ENCODE measurements around the gene PTPRN2. TPM values are rescaled to one million over a fixed set of nuclear protein-coding genes. Genes with fewer than 3 reads are reported as not detected.

PTPRN2 gene
- total and polyA plus RNA-seq, 9 of the 15 experiments (the other 6 are each of a cell fraction or from before 2014, with no cell fraction given) = not detected

GRCh38 chr7:157788573-157788972 lies 799.0 kb downstream of the PTPRN2 start (continued):
- TF ChIP-seq AFF1 (IDR thresholded peaks at IDR 0.05; ENCODE audit: low read depth in 1 of 2, partially characterized antibody in 2 of 2) (no peak), PCBP1 (IDR thresholded peaks at IDR 0.05; ENCODE audit: low read depth, low read length, poor library complexity, severe bottlenecking) (no peak), FOXA3 (CRISPR knock-in tag; conservative IDR thresholded peaks at IDR 0.05 in 1 of 2, IDR thresholded peaks at IDR 0.05 in 1 of 2) (no peak)
- TF ChIP-seq, protein P1, sequence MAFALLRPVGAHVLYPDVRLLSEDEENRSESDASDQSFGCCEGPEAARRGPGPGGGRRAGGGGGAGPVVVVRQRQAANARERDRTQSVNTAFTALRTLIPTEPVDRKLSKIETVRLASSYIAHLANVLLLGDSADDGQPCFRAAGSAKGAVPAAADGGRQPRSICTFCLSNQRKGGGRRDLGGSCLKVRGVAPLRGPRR (CRISPR knock-in tag; IDR thresholded peaks at IDR 0.05) = no peak

- BruUV-seq (replicated peaks) = no TSS peak
- Histone ChIP-seq H3K79me2 (ENCODE audit: control insufficient read depth, insufficient read depth, low read length) (no peaks in the 10 kb centered on the region), H3K4me3 (no peak overlapping the region), H3K27me3 (ENCODE audit: control insufficient read depth in 2 of 2, insufficient read depth in 2 of 2, low read length in 2 of 2) (peaks cover 53 to 85% of the 10 kb centered on the region in 2 experiments), H3K9ac (ENCODE audit: insufficient read depth in 1 of 2, low read depth in 2 of 2, low read length in 2 of 2) (no peak overlapping the region), H3K4me2 (ENCODE audit: insufficient read depth, low read length) (no peak overlapping the region), H3K27ac (ENCODE audit: extremely low read depth, low read depth, low read length) (no peak overlapping the region), H2AFZ (ENCODE audit: low read depth, low read length) (no peak overlapping the region), H3K4me1 (replicated peaks in 1 of 2; ENCODE audit: control insufficient read depth in 2 of 2, insufficient read depth in 2 of 2, low read length in 2 of 2) (peaks cover 0 to 6% of the 10 kb centered on the region in 2 experiments; a peak in 1 of 5 replicates), H4K20me1 (replicated peaks; ENCODE audit: control insufficient read depth, insufficient read depth, low read length) (peaks cover 21% of the 10 kb centered on the region), H3K9me3 (replicated peaks; ENCODE audit: control insufficient read depth, insufficient read depth, low read depth, low read length) (no peaks in the 10 kb centered on the region), H3K9me1 (ENCODE audit: control insufficient read depth, insufficient read depth, low read length) (no peaks in the 10 kb centered on the region), H3K36me3 (ENCODE audit: control insufficient read depth, insufficient read depth, low read length) (no peaks in the 10 kb centered on the region)
- POLR2A ChIA-PET = no interaction called here
- DNase-seq (ENCODE audit: extremely low read depth in 1 of 4, low spot score in 3 of 4) (no peak), FAIRE-seq (no peak), ATAC-seq (no peak)
- 3% methylated on average over 13 of the region's 13 CpGs for WGBS (ENCODE audit: insufficient coverage, low coverage, missing lambda C conversion rate)
- intact Hi-C loops (cut with micrococcal nuclease) = no loop called here
- CTCF ChIA-PET (ENCODE audit: low intra/inter-chr PET ratio) = no interaction called here
- in situ Hi-C loops (cut with MboI) = no loop called here
- TF ChIP-seq ATF2 (CRISPR knock-in tag; IDR thresholded peaks at IDR 0.05) = no peak
- TF ChIP-seq WHSC1 (IDR thresholded peaks at IDR 0.05; ENCODE audit: low read length) = no peak
Measured at GRCh38 chr7:157787275-157787701, 800.3 kb downstream of the PTPRN2 start.
